ENCODE results near the gene KRTAP10-6.

GRCh38 chr21:44595524-44595923 is 3.2 kb upstream of the KRTAP10-6 start:
- TF ChIP-seq CTCF (IDR thresholded peaks at IDR 0.05 in 2 of 3, conservative IDR thresholded peaks at IDR 0.05 in 1 of 3; ENCODE audit: borderline replicate concordance in 1 of 3, insufficient read depth in 1 of 3, low read depth in 2 of 3, low read length in 2 of 3), result no peak
- no peak for TF ChIP-seq TCF7L2 (IDR thresholded peaks at IDR 0.05; ENCODE audit: borderline replicate concordance, extremely low read depth, insufficient read depth, insufficient read length)
- no peak for TF ChIP-seq POLR2AphosphoS5 (IDR thresholded peaks at IDR 0.05; ENCODE audit: low read depth, low read length)
- TF ChIP-seq EZH2phosphoT487 (IDR thresholded peaks at IDR 0.05; ENCODE audit: borderline replicate concordance), result no peak
- no peak for TF ChIP-seq ZBTB33 (IDR thresholded peaks at IDR 0.05; ENCODE audit: extremely low read depth, insufficient replicate concordance, low read length)
- TF ChIP-seq POLR2A (IDR thresholded peaks at IDR 0.05; ENCODE audit: borderline replicate concordance, extremely low read depth, insufficient read depth, insufficient read length), result no peak
- no peak for TF ChIP-seq JUND (IDR thresholded peaks at IDR 0.05)
- no peak for TF ChIP-seq ZNF274 (IDR thresholded peaks at IDR 0.05; ENCODE audit: low read depth, low read length)

Data from HCT116 (cell line).